GM12865 (cell line): ENCODE data around the gene COL6A3.

Source experiments
- DNase-seq: peaks from one replicate; pipeline ENCODE4 v3.0.0; 2010; ENCODE audit warnings: low read depth
- H3K4me3 ChIP-seq: 2 replicates; pipeline ENCODE4 v1.5.1; 2011; ENCODE audit warnings: mild to moderate bottlenecking, low read depth, low read length, control low read depth
- TF ChIP-seq, protein P1 (sequence below): IDR thresholded peaks from 2 replicates; pipeline ENCODE4 v1.5.1; 2011; ENCODE audit warnings: low read length, control low read depth, low read depth, inconsistent platforms; ENCODE audit not compliant: insufficient read depth; ENCODE audit errors: missing control alignments

COL6A3 gene

DNA sequence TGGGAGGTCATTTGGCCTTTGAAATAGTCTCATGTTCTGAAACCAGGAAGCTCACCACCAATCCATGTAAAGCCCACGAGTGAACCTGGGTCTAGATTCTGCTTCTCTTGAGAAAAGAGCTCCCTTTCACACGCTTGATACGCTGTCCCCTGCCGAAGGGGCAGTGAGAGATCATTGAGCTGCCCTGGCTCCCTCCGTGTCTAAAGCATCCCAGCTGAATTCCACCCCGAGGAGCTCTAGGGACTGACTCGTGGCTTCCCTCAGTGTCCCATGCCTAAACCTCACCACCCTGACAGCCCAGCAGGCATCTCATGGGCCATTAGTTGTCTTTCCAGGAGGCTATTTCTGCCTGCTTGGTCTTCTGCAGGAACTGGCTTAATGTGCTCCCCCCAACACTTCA lies 68.6 kb downstream of the COL6A3 start:
- no peak overlapping the region for H3K4me3 ChIP-seq
- TF ChIP-seq, protein P1, sequence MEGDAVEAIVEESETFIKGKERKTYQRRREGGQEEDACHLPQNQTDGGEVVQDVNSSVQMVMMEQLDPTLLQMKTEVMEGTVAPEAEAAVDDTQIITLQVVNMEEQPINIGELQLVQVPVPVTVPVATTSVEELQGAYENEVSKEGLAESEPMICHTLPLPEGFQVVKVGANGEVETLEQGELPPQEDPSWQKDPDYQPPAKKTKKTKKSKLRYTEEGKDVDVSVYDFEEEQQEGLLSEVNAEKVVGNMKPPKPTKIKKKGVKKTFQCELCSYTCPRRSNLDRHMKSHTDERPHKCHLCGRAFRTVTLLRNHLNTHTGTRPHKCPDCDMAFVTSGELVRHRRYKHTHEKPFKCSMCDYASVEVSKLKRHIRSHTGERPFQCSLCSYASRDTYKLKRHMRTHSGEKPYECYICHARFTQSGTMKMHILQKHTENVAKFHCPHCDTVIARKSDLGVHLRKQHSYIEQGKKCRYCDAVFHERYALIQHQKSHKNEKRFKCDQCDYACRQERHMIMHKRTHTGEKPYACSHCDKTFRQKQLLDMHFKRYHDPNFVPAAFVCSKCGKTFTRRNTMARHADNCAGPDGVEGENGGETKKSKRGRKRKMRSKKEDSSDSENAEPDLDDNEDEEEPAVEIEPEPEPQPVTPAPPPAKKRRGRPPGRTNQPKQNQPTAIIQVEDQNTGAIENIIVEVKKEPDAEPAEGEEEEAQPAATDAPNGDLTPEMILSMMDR, result no peak

DNA sequence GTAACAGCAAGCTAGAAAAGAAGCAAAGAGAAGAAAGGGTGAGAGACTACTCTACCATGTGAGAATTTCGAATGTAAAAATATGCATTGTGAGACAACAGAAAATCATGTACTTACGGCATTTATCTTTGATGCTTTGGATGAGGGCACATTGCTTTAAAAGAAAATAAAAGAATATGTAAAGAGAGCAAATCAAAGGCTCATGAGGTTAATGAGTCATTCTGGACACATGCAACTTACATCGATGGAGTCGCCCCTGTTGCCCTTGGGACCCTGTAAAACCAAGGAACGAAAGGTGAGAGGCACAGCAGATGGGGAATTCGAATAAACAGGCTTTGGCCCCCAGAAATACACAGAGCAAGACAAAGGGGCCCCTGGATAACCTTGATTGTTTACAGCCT lies 69.0 kb downstream of the COL6A3 start:
- TF ChIP-seq, protein P1, result no peak
- DNase-seq, result no peak
- no peak overlapping the region for H3K4me3 ChIP-seq

More for the DNA sequence above, 68.6 kb downstream of the COL6A3 start:
- no peak for DNase-seq

DNA sequence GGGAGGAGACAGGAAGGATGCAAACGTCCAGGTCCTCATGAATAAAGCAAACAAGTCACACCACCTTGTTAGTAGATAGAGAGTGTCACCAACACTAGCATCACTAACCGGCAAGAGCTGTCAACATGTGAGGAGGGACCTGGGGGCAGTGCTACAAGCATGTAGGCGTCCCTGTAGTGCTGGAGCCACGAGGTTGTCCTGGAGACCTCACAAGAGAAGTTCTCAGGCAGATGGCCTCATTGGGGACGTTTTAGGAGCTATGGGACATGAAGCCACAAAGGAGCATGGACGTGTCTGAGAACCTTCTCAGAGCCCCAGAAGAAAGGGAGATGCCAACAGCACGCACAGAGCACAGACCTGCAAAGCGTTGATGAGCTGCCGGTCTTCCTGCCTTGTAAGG lies 70.0 kb downstream of the COL6A3 start:
- DNase-seq, result no peak
- TF ChIP-seq, protein P1, result no peak
- H3K4me3 ChIP-seq, result no peak overlapping the region

DNA sequence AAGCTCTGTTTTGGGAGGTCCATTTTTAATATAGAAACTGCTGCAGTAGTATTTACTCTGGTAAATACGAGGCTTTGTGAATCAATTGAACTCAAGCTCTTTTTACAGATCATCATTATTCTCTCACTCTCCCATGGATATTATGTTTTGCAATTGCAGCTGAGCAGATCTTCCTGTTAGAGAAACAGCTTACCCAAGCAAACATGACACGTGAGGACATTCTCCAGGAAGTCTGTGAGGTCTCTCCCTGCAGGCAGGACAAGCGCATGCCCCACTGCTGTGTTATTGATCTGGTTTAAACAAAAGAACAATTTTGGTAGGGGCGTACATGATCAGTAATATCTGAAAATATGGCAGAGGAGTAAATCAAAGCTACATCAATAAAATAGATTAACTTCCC lies 72.1 kb downstream of the COL6A3 start:
- no peak for DNase-seq
- H3K4me3 ChIP-seq, result no peak overlapping the region
- TF ChIP-seq, protein P1, result no peak

DNA sequence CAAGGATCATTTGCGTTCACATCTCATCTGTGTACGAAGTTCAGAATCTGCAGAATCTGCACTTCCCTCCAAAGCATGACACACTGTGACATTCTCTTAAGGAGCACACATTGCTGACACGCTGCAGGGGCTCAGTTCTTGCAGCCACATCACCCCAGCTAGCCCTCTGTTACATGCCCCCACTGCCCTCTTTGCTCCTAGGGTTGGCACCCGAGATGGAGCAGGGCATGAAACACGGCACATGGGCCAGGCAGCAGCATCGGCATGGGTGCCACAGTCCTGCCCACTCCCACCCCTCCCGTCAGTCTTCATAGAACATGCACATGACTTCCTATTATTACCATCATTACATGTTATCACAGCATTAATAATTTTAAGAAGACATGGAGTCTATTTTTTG lies 76.4 kb downstream of the COL6A3 start:
- no peak overlapping the region for H3K4me3 ChIP-seq
- TF ChIP-seq, protein P1, result no peak
- no peak for DNase-seq

DNA sequence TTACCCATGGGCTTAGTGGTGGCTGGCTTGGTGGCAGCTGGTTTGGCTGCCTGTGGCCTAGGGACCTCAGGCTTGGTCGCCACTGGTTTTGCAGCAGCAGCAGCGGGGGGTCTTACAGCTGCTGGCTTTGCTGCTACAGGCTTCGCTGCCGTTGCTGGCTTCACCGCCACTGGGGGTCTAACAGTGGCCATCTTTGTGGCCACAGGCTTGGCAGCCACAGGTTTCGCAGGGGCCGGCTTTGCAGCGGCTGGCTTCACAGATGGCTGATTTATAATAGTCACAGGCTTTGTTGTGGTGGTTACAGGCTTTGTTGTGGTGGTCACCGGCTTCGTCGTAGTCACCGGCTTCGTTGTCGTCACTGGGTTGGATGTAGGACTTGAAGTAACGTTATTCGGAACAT lies 77.8 kb downstream of the COL6A3 start:
- no peak for DNase-seq
- TF ChIP-seq, protein P1, result no peak
- no peak overlapping the region for H3K4me3 ChIP-seq

DNA sequence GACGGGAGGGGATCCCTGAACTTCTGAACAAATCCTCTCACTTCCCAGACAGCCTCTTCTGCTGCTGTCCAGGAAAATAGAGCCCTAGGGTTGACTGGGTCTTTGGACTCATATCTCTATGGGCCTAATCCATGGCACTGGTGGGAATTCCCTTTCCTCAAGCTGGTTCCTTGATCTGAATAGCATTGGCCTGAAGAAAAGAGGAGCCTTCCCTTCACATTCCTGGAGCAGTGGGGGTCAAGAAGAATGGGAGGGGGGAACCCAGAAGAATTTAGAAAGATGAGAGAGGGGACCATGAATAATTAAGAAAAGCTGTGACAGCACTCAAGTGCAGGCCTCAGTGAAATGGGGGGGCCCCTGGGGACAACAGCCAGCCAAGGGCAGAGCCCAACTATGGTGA lies 80.2 kb downstream of the COL6A3 start:
- DNase-seq, result no peak
- TF ChIP-seq, protein P1, result no peak
- no peak overlapping the region for H3K4me3 ChIP-seq
